Esophagus squamous epithelium (tissue), 5 donors: ENCODE results near the gene TNNC2. TPM values are rescaled to one million over a fixed set of nuclear protein-coding genes. Genes with fewer than 3 reads are reported as not detected.

Source experiments
- DNase-seq: peaks from one replicate; lab custom pipeline; 2025; lab: John Stamatoyannopoulos, UW
- H3K27ac ChIP-seq, 4 donors: fragments of 200-600 bp; sonication (generic); one replicate each; pipeline ENCODE4 v1.5.1; 2016 to 2019; ENCODE audit warnings: mild to moderate bottlenecking in 1 of 4
- H3K27me3 ChIP-seq, 4 donors: fragments of 200-600 bp; sonication (generic); 1 replicate in 3 of 4; 2 replicates in 1 of 4; pipeline versions ENCODE4 v1.5.1 to v1.6.0; 2017 to 2021; ENCODE audit warnings: antibody characterized with exemption in 1 of 4
- H3K36me3 ChIP-seq, 3 donors: fragments of 200-600 bp; sonication (generic); one replicate each; pipeline ENCODE4 v1.5.1; 2016 to 2019
- H3K4me1 ChIP-seq, 3 donors: fragments of 200-600 bp; sonication (generic); one replicate each; pipeline ENCODE4 v1.5.1; 2017 to 2019
- H3K4me3 ChIP-seq, 4 donors: fragments of 200-600 bp; sonication (generic); 1 replicate in 3 of 4; 2 replicates in 1 of 4; pipeline ENCODE4 v1.5.1; 2016 to 2019; ENCODE audit warnings: mild to moderate bottlenecking in 2 of 4, moderate library complexity in 1 of 4
- H3K9me3 ChIP-seq, 3 donors: fragments of 200-600 bp; sonication (generic); one replicate each; pipeline ENCODE4 v1.5.1; 2016 to 2019
- CTCF ChIP-seq, 6 experiments: fragments of 450-650 bp in 4 of 6; fragments of 200-600 bp in 2 of 6; sonication (generic) in 2 of 6; IDR thresholded peaks; one replicate each; pipeline ENCODE4 v1.5.1; 2016 to 2019; ENCODE audit warnings: antibody characterized with exemption in 6 of 6, mild to moderate bottlenecking in 4 of 6, moderate library complexity in 4 of 6
- POLR2A ChIP-seq, 4 donors: fragments of 450-650 bp; IDR thresholded peaks; one replicate each; pipeline ENCODE4 v1.6.1; 2017; ENCODE audit warnings: antibody characterized with exemption in 4 of 4, mild to moderate bottlenecking in 4 of 4, moderate library complexity in 3 of 4
- WGBS, 2 donors: methylation state at CpG; one replicate each; pipeline ENCODE4 v1.1.5; 2018; 5-methylcytosine and 5-hydroxymethylcytosine counted together
- intact Hi-C: fragments of 100-400 bp; cut with DNase I; formaldehyde crosslinking; loops from one replicate; pipeline ENCODE4 v1.15.0; 2022
- total RNA-seq, 4 donors: library from RNA; depleted of rRNA; stranded (reverse); fragments of >200 nt; gene quantifications; one replicate each; pipeline ENCODE4 v1.1.0, GENCODE V29; 2016
- donor health status: DM: yes; HTN: yes; CAD: no.

Gene TNNC2
- total RNA-seq, 4 donors from 2014 or later: 1.1 TPM; not detected in 3

- WGBS, 2 donors: 91% methylated on average over 7 of the region's 7 CpGs
- intact Hi-C loops: no loop called here
- no peak for DNase-seq
Measured at GRCh38 chr20:45861221-45862075, 34.3 kb upstream of the TNNC2 start.

GRCh38 chr20:45860560-45861220 is 33.6 kb upstream of the TNNC2 start:
- H3K36me3 ChIP-seq: no peaks in the 10 kb centered on the region
- no peak overlapping the region for H3K4me3 ChIP-seq
- H3K27ac ChIP-seq: no peak overlapping the region
- peaks cover 16 to 30% (median 21%) of the 10 kb centered on the region in 3 donors for H3K4me1 ChIP-seq
- intact Hi-C loops: no loop called here
- H3K9me3 ChIP-seq: no peaks in the 10 kb centered on the region
- TF ChIP-seq CTCF (IDR thresholded peaks at IDR 0.05) (no peak), POLR2A (IDR thresholded peaks at IDR 0.05) (no peak)
- 34 to 48% methylated on average over 7 of the region's 7 CpGs for WGBS, 2 donors
- H3K27me3 ChIP-seq: no peaks in the 10 kb centered on the region
- no peak for DNase-seq

More at GRCh38 chr20:45861221-45862075, 34.3 kb upstream of the TNNC2 start:
- Histone ChIP-seq H3K4me1 (peaks cover 8 to 22% (median 13%) of the 10 kb centered on the region in 3 donors), H3K27me3 (no peaks in the 10 kb centered on the region), H3K27ac (no peak overlapping the region), H3K36me3 (no peaks in the 10 kb centered on the region), H3K9me3 (no peaks in the 10 kb centered on the region), H3K4me3 (no peak overlapping the region)
- TF ChIP-seq CTCF (IDR thresholded peaks at IDR 0.05) (no peak), POLR2A (IDR thresholded peaks at IDR 0.05) (no peak)

GRCh38 chr20:45859916-45860315 is 32.8 kb upstream of the TNNC2 start:
- Histone ChIP-seq H3K36me3 (peaks cover 0 to 4% (median 0%) of the 10 kb centered on the region in 3 donors), H3K27me3 (no peaks in the 10 kb centered on the region), H3K27ac (no peak overlapping the region), H3K4me3 (no peak overlapping the region), H3K4me1 (peaks cover 24 to 37% (median 26%) of the 10 kb centered on the region in 3 donors), H3K9me3 (no peaks in the 10 kb centered on the region)
- no peak for DNase-seq
- 87 to 96% methylated on average over 3 to 5 of the region's 5 CpGs for WGBS, 2 donors
- TF ChIP-seq CTCF (IDR thresholded peaks at IDR 0.05) (no peak), POLR2A (IDR thresholded peaks at IDR 0.05) (no peak)
- intact Hi-C loops: no loop called here

GRCh38 chr20:45857882-45858216 is 30.7 kb upstream of the TNNC2 start:
- peak overlapping the region; percentile 77 to 90 (median 85) for H3K27ac ChIP-seq
- DNase-seq: no peak
- intact Hi-C loops: no loop called here
- peak overlapping the region; percentile 91 to 95 (median 92) for H3K4me3 ChIP-seq
- peaks cover 26 to 46% (median 28%) of the 10 kb centered on the region in 3 donors for H3K4me1 ChIP-seq
- TF ChIP-seq CTCF (IDR thresholded peaks at IDR 0.05) (no peak), POLR2A (IDR thresholded peaks at IDR 0.05) (no peak)
- no peaks in the 10 kb centered on the region for H3K27me3 ChIP-seq
- H3K9me3 ChIP-seq: no peaks in the 10 kb centered on the region
- 17 to 33% methylated on average over 4 to 10 of the region's 13 CpGs for WGBS, 2 donors
- peaks cover 0 to 25% (median 0%) of the 10 kb centered on the region in 3 donors for H3K36me3 ChIP-seq
